Measurements from ENCODE around the gene TRAPPC3L. TPM values are rescaled to one million over a fixed set of nuclear protein-coding genes. Genes with fewer than 3 reads are reported as not detected.

TRAPPC3L gene
- total RNA-seq, 1 donor from 2014 or later, result 1.4 TPM

DNA sequence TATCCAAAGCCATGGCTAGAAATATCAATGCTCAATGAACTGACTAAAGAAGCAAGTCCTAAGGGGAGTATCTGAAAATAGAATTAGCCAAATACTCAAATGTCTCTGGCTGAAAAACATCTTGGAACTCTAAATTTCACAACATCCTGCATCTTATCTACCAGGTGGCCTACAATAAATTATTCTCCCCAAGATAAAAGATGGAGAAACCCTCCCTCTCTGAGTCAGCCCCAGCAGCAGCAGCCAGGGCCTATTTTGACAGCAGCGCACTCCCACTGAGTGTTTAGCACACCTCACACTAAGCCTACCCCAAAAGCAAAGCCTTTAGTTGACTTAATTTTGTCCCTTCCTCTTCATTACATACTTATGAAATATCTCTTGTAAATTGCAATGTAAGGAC lies 78.4 kb downstream of the TRAPPC3L start:
- DNase-seq (ENCODE audit: low spot score), result no peak

DNA sequence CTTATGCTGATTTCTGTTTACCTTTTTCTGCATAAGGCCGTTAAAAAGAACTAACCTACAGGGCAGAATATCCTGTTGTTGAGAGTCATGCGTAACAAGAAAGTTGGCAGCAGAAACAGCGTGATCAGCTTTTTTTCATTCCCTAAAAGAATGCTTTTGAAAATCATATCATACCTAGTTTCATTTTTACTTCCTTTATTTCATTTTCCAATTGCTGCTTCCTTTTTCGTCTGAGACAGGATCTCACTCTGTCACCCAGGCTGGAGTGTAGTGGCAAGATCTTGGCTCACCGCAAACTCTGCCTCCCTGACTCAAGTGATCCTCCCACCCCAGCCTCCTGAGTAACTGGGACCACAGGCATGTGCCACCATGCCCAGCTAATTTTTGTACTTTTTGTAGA lies 80.2 kb downstream of the TRAPPC3L start:
- peak; percentile 27 for DNase-seq (ENCODE audit: low spot score)

DNA sequence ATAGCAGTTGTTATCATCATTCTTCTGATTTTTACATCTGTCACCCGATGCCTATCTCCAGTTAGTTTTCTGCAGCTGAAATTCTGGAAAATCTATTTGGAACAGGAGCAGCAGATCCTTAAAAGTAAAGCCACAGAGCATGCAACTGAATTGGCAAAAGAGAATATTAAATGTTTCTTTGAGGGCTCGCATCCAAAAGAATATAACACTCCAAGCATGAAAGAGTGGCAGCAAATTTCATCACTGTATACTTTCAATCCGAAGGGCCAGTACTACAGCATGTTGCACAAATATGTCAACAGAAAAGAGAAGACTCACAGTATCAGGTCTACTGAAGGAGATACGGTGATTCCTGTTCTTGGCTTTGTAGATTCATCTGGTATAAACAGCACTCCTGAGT lies 82.2 kb downstream of the TRAPPC3L start:
- DNase-seq (ENCODE audit: low spot score), result no peak

DNA sequence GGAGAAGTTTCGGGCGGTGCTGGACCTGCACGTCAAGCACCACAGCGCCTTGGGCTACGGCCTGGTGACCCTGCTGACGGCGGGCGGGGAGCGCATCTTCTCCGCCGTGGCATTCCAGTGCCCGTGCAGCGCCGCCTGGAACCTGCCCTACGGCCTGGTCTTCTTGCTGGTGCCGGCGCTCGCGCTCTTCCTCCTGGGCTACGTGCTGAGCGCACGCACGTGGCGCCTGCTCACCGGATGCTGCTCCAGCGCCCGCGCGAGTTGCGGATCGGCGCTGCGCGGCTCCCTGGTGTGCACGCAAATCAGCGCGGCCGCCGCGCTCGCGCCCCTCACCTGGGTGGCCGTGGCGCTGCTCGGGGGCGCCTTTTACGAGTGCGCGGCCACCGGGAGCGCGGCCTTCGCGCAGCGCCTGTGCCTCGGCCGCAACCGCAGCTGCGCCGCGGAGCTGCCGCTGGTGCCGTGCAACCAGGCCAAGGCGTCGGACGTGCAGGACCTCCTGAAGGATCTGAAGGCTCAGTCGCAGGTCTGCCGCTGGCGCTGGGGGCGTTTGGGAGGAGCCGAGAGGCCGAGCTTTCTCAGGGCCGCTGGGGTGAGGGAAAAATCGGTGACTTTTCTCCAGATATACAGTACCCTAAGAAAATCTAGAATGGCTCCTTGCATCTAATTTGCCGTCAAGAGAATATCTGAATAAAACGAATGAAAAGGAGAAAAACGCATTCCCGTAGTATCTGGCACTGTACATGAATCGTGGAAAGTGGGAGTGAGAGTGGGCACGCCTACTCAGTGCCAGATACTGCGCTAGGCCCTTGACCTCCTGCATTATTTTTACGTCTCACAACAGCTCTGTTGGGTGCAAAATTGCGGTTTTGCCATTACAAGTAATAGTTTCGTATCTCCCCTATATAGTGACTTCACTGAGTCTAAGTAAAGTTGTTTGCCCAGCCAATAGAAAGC lies 83.3 kb downstream of the TRAPPC3L start:
- DNase-seq (ENCODE audit: low spot score), result peak; percentile 52

DNA sequence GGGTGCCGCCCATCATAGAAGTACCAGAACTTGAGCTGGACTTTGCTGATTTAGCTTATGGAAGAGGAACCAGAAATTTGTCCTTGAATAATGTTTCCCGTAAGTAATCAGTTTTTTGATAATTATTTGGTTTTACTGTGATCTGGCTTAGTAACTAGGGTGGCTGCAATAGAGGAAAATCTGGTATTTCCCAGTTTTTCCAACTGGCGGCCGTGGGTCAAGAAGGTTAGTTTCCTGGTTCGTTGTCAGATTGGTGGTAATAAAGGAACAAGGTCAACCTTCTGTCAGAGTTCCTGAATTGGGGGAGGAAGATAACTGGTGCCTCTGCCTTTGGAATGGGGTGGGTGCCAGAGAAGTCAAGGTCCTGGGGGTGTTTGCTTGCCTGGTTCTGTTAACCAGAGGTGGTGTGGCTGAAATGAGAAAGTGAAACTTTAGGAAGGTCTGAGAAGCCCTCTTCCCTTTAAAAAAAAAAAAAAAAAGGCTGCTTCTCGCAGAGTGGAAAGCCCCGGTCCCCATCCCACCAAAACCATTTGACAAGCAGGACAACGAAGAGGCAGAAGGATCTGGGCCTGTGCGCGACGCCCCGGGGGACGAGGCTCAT lies 84.1 kb downstream of the TRAPPC3L start, which contains the start of gene CALHM6:
Gene CALHM6 (plus strand): TSS at position 45 of the 601 bp plus-strand sequence. CDS start 555 bp downstream, at position 600.
- no peak for DNase-seq (ENCODE audit: low spot score)

DNA sequence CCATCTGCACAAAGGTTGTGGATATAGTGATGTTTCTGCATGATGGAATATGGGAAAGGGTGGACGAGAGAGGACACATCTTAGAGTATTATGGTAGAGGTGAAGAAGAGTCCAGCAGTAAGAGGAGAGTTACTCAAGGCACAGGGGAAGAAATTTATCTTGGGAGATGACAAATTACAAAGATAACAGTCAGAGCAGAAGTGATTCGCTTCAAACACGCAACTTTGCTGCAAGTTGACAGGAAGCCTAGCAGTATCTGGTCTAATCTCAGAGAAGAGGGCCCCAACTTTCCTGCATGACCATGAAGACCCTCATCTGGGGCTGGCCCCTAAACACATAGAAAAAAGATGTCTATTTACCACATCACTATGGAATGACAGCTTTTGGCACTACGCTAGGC lies 85.6 kb downstream of the TRAPPC3L start:
- DNase-seq (ENCODE audit: low spot score), result no peak

DNA sequence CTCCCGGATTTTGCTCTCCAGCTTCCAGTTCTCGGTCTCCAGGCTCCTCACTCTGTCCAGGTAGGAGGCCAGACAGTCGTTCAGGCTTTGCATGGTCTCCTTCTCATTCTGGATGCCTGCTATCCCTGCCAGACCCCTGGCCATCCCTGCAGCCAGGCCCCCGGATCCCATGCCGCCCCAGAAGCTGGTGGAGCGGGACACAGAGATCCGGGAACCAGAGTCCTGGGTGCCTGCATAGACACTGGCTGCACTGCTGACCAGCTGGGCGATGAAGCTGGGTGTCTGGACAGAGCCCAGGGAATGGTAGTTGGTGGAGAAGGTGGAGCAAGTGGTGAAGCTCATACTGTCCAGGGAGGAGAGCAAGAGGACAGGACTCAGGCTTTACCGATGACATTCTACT lies 87.2 kb downstream of the TRAPPC3L start:
- DNase-seq (ENCODE audit: low spot score), result no peak

DNA sequence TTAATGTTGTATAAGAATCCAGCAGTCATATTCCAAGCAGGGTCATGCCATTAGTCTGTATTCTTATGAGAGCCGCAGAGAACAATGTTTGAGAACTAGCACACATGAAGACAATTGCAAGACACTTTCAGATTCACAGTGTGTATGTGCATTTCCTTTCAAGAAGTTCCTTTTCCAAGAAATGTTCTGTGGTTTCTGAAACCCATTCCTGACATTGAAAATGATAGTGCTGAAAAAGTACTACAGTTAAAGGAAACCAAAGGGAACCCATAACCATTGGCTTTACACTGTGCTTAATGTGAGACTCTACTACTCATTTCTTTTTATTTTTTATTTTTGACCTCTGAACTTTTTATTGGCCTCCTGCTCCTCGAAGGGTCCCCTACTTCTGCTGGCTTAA lies 88.6 kb downstream of the TRAPPC3L start:
- DNase-seq (ENCODE audit: low spot score), result no peak

DNA sequence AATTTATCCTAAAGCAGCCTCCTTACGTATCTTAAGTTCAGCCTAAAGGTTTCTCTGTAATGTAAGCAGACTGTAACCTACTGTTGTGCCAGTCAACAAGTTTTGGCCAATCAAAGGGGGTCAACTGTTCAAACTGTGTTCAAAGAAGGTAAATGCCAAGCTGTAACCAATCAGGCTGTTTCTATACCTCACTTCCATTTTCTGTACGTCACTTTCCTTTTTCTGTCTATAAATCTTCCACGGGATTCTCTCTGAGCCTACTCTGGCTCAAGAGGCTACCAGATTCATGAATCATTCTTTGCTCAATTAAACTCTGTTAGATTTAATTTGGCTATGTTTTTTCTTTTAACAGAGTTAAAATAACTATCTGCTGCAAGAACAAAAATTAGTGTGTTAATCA lies 89.4 kb downstream of the TRAPPC3L start:
- DNase-seq (ENCODE audit: low spot score), result no peak

DNA sequence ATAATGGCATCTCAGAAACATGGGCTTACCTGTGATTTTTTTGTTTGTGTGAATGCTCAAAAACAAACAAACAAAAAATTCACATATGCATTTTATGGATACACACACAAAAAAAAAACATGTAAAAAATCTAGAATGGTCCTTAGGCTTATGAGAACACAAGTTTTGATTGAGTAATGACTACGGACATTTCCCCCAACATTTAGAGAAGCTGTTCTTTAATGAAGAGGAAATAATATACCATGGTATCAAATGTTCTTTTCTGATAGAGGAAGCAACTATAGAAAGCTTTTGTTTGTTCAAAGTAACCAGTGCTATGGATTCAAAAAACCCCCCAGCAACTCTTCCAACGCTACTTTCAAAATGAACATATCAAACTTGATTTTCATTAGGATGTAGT lies 93.0 kb downstream of the TRAPPC3L start:
- DNase-seq (ENCODE audit: low spot score), result no peak

DNA sequence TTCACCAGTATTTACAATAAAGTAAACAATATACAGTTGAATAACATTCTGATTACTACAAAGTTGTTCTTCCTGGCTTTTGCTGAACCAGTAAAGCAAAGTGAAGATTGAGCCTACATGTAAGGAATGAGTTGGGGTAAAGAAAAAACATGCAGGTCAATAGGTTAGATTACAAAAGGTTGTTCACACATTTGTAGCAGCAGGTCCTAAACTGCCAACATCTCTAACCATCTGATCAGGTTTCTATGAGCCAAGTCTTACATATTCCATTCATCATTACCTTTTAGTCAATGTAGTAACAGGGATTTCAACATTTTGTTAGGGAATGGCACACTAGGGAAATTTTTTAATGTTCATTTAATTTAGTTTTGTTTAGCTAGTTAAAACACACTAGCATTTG lies 93.6 kb downstream of the TRAPPC3L start:
- DNase-seq (ENCODE audit: low spot score), result no peak

DNA sequence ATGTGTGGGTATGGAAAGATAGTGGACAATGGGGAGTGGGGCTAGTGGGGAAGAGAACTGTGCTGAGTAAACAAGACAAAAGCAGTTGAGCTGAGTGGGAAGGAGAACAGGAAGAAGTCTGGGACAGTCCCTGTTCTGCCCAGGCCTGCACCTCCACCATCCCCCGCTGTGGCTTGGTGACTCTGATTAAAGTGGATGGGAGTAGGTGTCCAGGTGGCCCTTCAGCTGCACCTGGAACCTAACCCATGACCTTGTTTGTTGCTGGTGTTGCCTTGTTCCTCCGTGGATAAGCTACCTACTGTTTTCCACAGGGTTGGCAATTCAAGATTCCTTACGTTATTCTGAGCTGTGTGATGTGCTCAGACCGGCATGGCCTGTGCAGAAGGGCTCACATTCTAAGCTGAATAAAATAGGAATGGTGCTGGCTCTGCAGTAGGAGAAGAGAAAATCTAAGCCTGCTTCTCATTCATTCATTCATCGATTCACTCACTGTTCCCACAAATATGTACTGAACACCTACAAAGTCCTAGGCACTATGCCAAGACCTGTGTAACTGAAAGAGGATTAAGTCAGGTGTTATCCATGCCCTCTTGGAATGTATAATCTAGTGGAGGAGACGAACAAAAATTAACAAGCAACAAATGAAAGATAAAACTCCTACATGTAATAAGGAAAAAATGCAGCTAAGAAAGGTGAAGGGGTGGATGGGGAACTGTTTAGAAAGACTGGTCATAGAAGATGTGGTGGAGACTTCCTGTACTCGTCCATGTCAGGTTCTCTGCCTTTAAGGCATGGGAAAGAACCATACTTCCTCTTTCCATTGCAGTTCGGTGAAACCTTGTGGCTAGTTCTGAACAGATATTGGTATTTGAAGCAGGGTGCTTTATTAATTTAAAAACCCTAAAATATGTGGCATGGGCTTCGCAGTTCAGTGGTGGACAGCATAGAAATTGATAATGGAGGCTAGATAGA lies 94.4 kb downstream of the TRAPPC3L start:
- DNase-seq (ENCODE audit: low spot score), result no peak

DNA sequence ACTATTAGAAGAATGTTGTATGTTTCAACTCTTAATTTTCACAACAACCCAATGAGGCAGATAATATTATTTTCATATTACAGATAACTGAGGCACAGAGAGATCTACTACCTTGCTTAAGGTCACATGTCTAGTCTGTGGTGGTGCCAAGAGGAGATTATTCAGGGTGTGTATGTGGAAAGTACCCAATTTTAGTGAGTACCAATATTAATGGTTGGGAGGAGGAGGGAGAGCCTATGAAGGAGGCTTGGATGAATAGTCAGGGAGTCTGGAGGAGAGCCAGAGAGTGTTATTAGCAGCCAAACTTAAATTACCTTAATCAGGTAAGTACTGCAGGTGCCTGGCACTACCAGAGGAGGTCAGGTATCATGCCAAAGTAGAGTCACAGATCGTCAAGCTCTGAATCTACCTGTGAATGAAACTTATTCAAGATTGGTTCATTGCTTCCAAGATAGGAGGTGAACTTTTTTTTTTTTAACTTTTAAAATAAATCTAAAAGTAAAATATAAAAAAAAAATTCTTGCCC lies 95.2 kb downstream of the TRAPPC3L start:
- DNase-seq (ENCODE audit: low spot score), result no peak

DNA sequence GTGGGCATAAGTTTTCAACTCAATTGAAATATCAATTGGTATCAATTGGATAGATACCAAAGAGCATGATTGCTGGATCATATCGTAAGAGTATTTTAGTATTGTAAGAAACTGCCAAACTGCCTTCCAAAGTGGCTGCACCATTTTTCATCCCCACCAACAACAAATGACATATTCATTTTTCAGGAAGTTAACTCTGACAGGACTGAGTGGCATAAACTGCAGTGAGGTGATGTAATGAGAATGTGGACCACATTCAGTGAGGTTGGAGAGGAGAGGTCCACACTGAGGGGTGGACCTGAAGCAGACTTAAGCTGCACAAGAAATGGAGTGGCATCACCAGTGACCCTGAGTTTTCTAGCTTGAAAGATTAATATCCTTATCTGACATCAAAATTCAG lies 95.9 kb downstream of the TRAPPC3L start:
- no peak for DNase-seq (ENCODE audit: low spot score)

DNA sequence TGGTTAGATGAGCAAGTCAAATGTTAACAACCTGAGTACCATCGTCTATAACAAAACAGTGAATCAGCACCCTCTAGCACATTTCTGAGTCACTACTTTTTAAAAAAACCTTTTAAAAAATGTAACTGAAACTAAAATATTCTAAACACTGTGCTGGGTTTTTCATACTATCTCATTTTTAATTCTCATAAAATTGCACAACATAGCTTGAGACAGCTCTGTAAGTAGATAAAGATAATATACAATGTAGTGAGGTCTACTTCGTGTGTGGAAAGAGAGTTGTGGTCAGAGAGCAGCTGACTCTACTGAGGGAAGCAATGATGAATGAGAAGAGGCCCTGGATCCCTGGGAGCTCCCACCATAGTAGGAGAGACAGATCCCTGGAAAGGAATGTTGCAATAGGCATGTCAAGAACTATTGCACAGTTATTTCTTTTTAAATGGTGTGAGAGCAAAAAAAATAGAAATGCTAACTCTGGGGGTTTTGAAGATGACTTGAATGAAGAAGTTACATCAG lies 97.9 kb downstream of the TRAPPC3L start:
- DNase-seq (ENCODE audit: low spot score), result peak; percentile 90

DNA sequence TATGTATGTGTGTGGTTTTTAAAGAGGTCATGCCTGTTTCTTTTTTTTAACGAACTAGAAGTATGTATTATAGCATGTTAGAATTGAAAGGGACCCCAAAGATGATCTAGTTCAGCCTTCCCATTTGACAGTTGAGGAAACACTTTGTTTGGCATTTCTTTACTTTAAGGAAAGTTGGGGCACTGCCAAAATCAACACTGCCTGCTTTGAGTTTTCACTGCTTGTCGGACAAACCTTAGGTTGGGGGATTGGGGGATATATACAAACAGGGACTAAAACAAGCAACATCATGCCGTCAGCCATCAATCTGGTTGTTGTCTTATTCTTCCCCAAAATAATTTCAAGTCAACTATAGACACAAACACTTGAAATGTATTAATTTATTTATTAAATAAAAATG lies 98.4 kb downstream of the TRAPPC3L start:
- DNase-seq (ENCODE audit: low spot score), result no peak

DNA sequence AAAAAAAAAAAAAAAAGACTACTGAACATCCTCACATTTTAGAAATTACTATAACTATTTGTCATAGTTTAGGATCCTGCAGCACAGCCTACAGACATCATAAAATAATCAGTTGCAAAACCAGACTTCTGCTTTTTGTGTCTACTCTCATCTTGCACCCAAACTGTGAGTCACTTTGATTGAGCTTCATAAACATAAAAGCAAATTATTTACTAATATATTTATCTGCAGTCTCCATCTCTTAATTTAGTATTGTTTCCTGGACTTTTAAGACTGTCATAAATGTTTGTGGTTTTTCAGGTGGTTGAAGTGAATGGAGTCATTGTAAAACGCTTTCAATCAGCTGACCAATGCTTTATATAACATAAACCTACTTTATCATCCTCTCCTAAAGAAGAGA lies 99.1 kb downstream of the TRAPPC3L start:
- no peak for DNase-seq (ENCODE audit: low spot score)

DNA sequence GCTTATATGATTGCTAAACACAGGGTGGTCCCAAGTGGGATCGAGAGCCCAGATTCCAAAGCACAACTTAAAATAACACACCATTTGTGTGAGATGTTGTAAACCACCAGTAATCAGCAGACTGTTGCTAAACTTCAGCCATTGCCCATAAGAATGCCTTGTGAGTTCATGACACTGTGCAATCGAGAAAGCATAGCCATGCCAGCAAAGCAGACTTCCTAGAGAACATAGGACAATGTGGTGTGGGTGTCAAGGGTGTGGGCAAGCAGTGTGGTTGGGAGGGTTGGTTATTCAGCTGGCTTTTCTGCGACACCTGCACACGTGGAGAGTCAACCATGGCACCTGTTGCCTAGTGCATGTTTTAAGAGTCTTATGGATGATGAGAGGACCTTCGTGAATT lies 100.4 kb downstream of the TRAPPC3L start:
- no peak for DNase-seq (ENCODE audit: low spot score)
